Heart left ventricle (tissue), 16 donors: ENCODE data around the gene MAD2L2. TPM values are rescaled to one million over a fixed set of nuclear protein-coding genes. Genes with fewer than 3 reads are reported as not detected.

Source experiments
- ATAC-seq, 4 donors: fragments of 200-7000 bp; cut with Tn5 transposase; one replicate each; pipeline ENCODE4 v1.9.1; 2020 to 2022; ENCODE audit warnings: moderate library complexity in 4 of 4, mild to moderate bottlenecking in 3 of 4, moderate number of reproducible peaks in 1 of 4
- DNase-seq, 5 donors: peaks; one replicate each; pipeline ENCODE4 v3.0.0-alpha.2; 2020
- H3K27ac ChIP-seq, 12 donors: fragments of 200-600 bp; sonication (generic) in 4 of 12; one replicate each; pipeline versions ENCODE4 v1.5.0 to v1.8.0; 2016 to 2022; ENCODE audit warnings: mild to moderate bottlenecking in 2 of 12
- H3K27me3 ChIP-seq, 9 donors: fragments of 200-600 bp; sonication (generic) in 2 of 9; one replicate each; pipeline versions ENCODE4 v1.5.1 to v1.8.0; 2016 to 2022; ENCODE audit warnings: mild to moderate bottlenecking in 3 of 9
- H3K36me3 ChIP-seq, 9 donors: fragments of 200-600 bp; sonication (generic) in 2 of 9; one replicate each; pipeline versions ENCODE4 v1.5.0 to v1.8.0; 2018 to 2022; ENCODE audit warnings: mild to moderate bottlenecking in 2 of 9
- H3K4me1 ChIP-seq, 12 donors: fragments of 200-600 bp; sonication (generic) in 4 of 12; one replicate each; pipeline versions ENCODE4 v1.5.0 to v1.8.0; 2016 to 2022; ENCODE audit warnings: mild to moderate bottlenecking in 3 of 12
- H3K4me3 ChIP-seq, 12 donors: fragments of 200-600 bp; sonication (generic) in 4 of 12; one replicate each; pipeline versions ENCODE4 v1.5.0 to v1.8.0; 2017 to 2022; ENCODE audit warnings: mild to moderate bottlenecking in 9 of 12, moderate library complexity in 4 of 12
- H3K9me3 ChIP-seq, 12 donors: fragments of 200-600 bp; sonication (generic) in 4 of 12; one replicate each; pipeline versions ENCODE4 v1.5.0 to v1.8.0; 2016 to 2022; ENCODE audit warnings: mild to moderate bottlenecking in 1 of 12
- POLR2A ChIP-seq, 2 donors: fragments of 450-650 bp; IDR thresholded peaks; one replicate each; pipeline ENCODE4 v1.6.1; 2017; ENCODE audit warnings: antibody characterized with exemption in 2 of 2, mild to moderate bottlenecking in 2 of 2, moderate library complexity in 2 of 2
- WGBS, 4 donors: extraction: QIAGEN DNeasy Blood & Tissue Kit in 2 of 4; methylation state at CpG; one replicate each; pipeline versions ENCODE4 v1.1.5 to v1.1.7; 2013 to 2018; 5-methylcytosine and 5-hydroxymethylcytosine counted together
- intact Hi-C, 10 donors: fragments of 100-400 bp; cut with DNase I; formaldehyde crosslinking; loops; one replicate each; pipeline versions ENCODE4 v1.11.1 to v1.14.2; 2022
- polyA plus RNA-seq, 2 donors: library from polyadenylated mRNA; stranded (reverse); fragments of 200-250 nt; gene quantifications; one replicate each; pipeline ENCODE4 v1.2.3, GENCODE V29; 2013
- total RNA-seq, 9 donors: library from RNA; depleted of rRNA in 2 of 9; stranded (reverse); fragments of >200 nt in 2 of 9; fragmentation: NEBNext Ultra II Directional in 3 of 9; extraction: Animal tissue kit (Norgen Biotek cat#: 25700) in 3 of 9; gene quantifications; one replicate each; pipeline versions ENCODE4 v1.1.0 to v1.2.4, GENCODE V29; 2016 to 2023
- TF ChIP-seq, protein P1 (sequence below), 12 donors: fragments of 200-600 bp; sonication (generic) in 4 of 12; IDR thresholded peaks; one replicate each; pipeline versions ENCODE4 v1.5.0 to v1.8.0; 2018 to 2022; ENCODE audit warnings: antibody characterized with exemption in 12 of 12, mild to moderate bottlenecking in 5 of 12
- donor health status: ischemic (EF 13 %, LVEDD 7.1; RV severe dilation, severe dysfunction).
- donor health status: healthy with polysubstance abuse.
- donor health status: DM: no; HTN: yes; CAD: no.
- donor health status: DM: no; HTN: no; CAD: no.
- donor health status: ischemic (EF 25% LVEDD 6.9; RV normal size, moderate dysfunction).
- donor health status: ischemic (EF 25% LVEDD 5.7; RV mildly dilated, moderate dysfunction).
- donor health status: healthy.
- donor health status: DM: yes; HTN: yes; CAD: no.
- donor health status: ischemic (EF 35%, LVEDD 5.7; RV mildly dilated, moderate dysfunction).
- donor health status: nonischemic (EF 11% LVEDD 7.7; RV severe dilation, severe dysfunction).
- donor health status: DM: yes; HTN: yes; CAD: no.
- donor health status: PGD.
- donor health status: ischemic (EF 29% LVEDD 5.4; RV normal size, mild dysfunction).
- donor health status: nonischemic (EF 23%, LVEDD 6.1; RV moderate dilation, normal function).

The MAD2L2 gene
- total and polyA plus RNA-seq, 11 donors: 15.9 to 54.2 (median 18.5) TPM

GRCh38 chr1:11671544-11672286, 9.2 kb downstream of the MAD2L2 start:
- no peaks in the 10 kb centered on the region for H3K27me3 ChIP-seq
- peak in 1 of 4 donors; percentile 8 for ATAC-seq
- no peak for DNase-seq
- intact Hi-C loops: loop anchor here in 1 of 10 donors (5.0 kb wide), 1 partner anchor 36 kb away; no protein-coding TSS in a partner anchor
- TF ChIP-seq POLR2A (IDR thresholded peaks at IDR 0.05): no peak
- TF ChIP-seq, protein P1, sequence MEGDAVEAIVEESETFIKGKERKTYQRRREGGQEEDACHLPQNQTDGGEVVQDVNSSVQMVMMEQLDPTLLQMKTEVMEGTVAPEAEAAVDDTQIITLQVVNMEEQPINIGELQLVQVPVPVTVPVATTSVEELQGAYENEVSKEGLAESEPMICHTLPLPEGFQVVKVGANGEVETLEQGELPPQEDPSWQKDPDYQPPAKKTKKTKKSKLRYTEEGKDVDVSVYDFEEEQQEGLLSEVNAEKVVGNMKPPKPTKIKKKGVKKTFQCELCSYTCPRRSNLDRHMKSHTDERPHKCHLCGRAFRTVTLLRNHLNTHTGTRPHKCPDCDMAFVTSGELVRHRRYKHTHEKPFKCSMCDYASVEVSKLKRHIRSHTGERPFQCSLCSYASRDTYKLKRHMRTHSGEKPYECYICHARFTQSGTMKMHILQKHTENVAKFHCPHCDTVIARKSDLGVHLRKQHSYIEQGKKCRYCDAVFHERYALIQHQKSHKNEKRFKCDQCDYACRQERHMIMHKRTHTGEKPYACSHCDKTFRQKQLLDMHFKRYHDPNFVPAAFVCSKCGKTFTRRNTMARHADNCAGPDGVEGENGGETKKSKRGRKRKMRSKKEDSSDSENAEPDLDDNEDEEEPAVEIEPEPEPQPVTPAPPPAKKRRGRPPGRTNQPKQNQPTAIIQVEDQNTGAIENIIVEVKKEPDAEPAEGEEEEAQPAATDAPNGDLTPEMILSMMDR (IDR thresholded peaks at IDR 0.05): no peak
- no peak overlapping the region for H3K27ac ChIP-seq
- H3K4me1 ChIP-seq: peaks cover 0 to 22% (median 0%) of the 10 kb centered on the region in 12 donors
- H3K36me3 ChIP-seq: peaks cover 0 to 79% (median 34%) of the 10 kb centered on the region in 9 donors
- no peak overlapping the region for H3K4me3 ChIP-seq
- H3K9me3 ChIP-seq: no peaks in the 10 kb centered on the region
- WGBS, 4 donors: 89 to 98% (median 91%) methylated on average over 11 to 14 of the region's 14 CpGs

GRCh38 chr1:11671205-11671543, 9.8 kb downstream of the MAD2L2 start:
- Histone ChIP-seq H3K9me3 (no peaks in the 10 kb centered on the region), H3K27ac (no peak overlapping the region), H3K36me3 (peaks cover 0 to 74% (median 29%) of the 10 kb centered on the region in 9 donors), H3K27me3 (no peaks in the 10 kb centered on the region), H3K4me3 (no peak overlapping the region), H3K4me1 (peaks cover 0 to 22% (median 0%) of the 10 kb centered on the region in 12 donors)
- intact Hi-C loops: loop anchor here in 1 of 10 donors (5.0 kb wide), 1 partner anchor 36 kb away; no protein-coding TSS in a partner anchor
- WGBS, 4 donors: 78 to 87% (median 86%) methylated on average over 6 of the region's 6 CpGs
- TF ChIP-seq, protein P1 (IDR thresholded peaks at IDR 0.05): no peak
- TF ChIP-seq POLR2A (IDR thresholded peaks at IDR 0.05): no peak
- DNase-seq (no peak), ATAC-seq (no peak)

DNA sequence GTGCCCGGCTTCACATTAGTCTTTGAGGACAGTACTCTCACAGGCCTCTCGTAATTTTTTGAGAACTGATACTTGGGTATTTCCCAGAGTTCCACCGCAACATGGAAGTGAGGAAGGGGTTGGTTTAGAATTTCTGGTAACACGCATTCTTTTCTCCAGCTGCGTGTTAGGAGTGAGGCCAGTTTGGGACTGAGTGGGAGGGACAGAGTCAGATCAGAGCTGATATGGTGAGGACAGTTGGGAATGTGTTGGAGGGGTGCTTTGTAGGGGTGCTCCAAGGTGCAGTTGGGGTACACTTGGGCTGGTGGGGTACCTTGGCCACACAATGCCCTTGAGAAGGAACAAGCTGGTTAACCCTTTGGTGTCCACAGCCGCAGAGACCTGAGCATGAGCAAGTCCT, 10.2 kb downstream of the MAD2L2 start:
- H3K27me3 ChIP-seq: no peaks in the 10 kb centered on the region
- H3K4me3 ChIP-seq: no peak overlapping the region
- ATAC-seq (no peak), DNase-seq (no peak)
- H3K9me3 ChIP-seq: no peaks in the 10 kb centered on the region
- peaks cover 0 to 22% (median 0%) of the 10 kb centered on the region in 12 donors for H3K4me1 ChIP-seq
- intact Hi-C loops: loop anchor here in 1 of 10 donors (5.0 kb wide), 1 partner anchor 37 kb away; no protein-coding TSS in a partner anchor
- 76 to 89% (median 78%) methylated on average over 6 of the region's 6 CpGs for WGBS, 4 donors
- TF ChIP-seq POLR2A (IDR thresholded peaks at IDR 0.05): no peak
- TF ChIP-seq, protein P1 (IDR thresholded peaks at IDR 0.05): no peak
- peaks cover 0 to 70% (median 27%) of the 10 kb centered on the region in 9 donors for H3K36me3 ChIP-seq
- no peak overlapping the region for H3K27ac ChIP-seq

DNA sequence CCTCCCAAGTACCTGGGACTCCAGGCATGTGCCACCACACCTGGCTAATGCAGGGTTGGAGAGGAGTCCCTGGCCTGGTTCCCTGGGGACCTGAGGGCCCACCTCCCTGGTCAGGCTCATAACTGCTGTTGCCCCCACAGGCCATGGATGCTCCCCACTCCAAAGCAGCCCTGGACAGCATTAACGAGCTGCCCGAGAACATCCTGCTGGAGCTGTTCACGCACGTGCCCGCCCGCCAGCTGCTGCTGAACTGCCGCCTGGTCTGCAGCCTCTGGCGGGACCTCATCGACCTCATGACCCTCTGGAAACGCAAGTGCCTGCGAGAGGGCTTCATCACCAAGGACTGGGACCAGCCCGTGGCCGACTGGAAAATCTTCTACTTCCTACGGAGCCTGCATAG, 12.4 kb downstream of the MAD2L2 start:
- 91 to 100% (median 94%) methylated on average over 4 to 14 of the region's 14 CpGs for WGBS, 4 donors
- intact Hi-C loops: no loop called here
- Histone ChIP-seq H3K4me3 (no peak overlapping the region), H3K36me3 (peaks cover 0 to 48% (median 10%) of the 10 kb centered on the region in 9 donors), H3K9me3 (no peaks in the 10 kb centered on the region), H3K27me3 (no peaks in the 10 kb centered on the region), H3K27ac (no peak overlapping the region), H3K4me1 (peaks cover 0 to 27% (median 5%) of the 10 kb centered on the region in 12 donors)
- DNase-seq (no peak), ATAC-seq (no peak)
- TF ChIP-seq, protein P1 (IDR thresholded peaks at IDR 0.05): no peak
- TF ChIP-seq POLR2A (IDR thresholded peaks at IDR 0.05): no peak
